SK-MEL-5 (cell line): ENCODE measurements around the gene MACROD1. TPM values are rescaled to one million over a fixed set of nuclear protein-coding genes. Genes with fewer than 3 reads are reported as not detected.
"Not testable (repeated sequence)": the region's sequence is repeated elsewhere in the genome, so short reads cannot be mapped to it uniquely, and the experiment has no call there.

ENCODE experiments used
- DNase-seq: peaks from one replicate; pipeline ENCODE4 v3.0.0-alpha.2; 2016; ENCODE audit warnings: low read depth, low spot score
- in situ Hi-C: cut with HindIII; loops from 2 replicates; pipeline ENCODE4 v1.10.0; 2016; ENCODE audit warnings: low sequenced_read_pairs, high pct_unique_total_duplicates, low pct_unique_long_range_greater_than_20kb
- total RNA-seq: library from RNA; depleted of rRNA; stranded (reverse); fragments of >200 nt; shearing (Covaris generic); gene quantifications from 2 replicates; pipeline ENCODE4 v1.2.3, GENCODE V29; 2014

Gene MACROD1
- total RNA-seq, 1 experiment from 2014 or later: 15.7 TPM

GRCh38 chr11:64060263-64060860, 105.6 kb downstream of the MACROD1 start:
- DNase-seq: no peak
- in situ Hi-C loops: no loop called here

DNA sequence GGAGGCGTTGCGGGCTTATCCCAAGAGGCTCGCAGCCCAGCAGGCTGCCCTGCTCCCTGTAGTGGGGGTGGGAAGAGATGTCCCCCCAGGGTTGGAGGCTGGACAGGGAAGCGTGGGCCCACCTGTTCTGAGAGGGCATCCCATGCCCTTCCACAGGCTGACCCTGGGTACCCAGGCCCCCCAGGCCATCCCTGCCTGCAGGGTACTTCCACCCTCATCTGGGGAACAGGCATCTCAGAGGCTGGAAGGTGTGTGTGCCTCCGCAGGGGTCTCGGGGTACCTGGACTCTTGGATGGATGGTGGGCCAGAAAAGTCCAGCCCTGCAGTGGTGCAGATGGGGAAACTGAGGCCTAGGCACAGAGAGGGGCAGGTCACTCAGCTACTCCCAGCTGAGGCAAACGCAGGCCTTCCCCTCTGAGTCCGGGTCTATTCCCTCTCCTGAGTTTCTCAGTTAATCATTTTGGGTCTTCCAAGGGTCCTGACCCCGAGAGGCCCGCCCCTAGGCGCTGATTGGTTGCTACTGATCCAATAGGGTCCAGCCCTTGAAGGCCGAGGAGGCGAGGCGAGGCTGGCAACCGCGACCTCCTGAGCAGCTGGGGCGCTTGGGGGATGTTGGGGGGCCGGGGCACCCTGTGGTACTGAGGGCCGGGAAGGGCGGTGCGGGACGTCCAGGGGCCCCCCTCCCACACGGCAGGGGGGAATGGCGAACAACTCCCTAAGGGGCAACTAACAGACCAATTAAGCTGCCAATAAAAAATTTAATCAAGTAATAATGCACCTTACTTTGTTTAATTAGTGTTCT, 106.4 kb downstream of the MACROD1 start:
- in situ Hi-C loops: no loop called here

GRCh38 chr11:64058494-64058893, 107.4 kb downstream of the MACROD1 start:
- DNase-seq: no peak
- in situ Hi-C loops: no loop called here

More for the DNA sequence above, 106.4 kb downstream of the MACROD1 start:
- DNase-seq: no peak

- in situ Hi-C loops: no loop called here
- DNase-seq: no peak
These were observed 108.0 kb downstream of the MACROD1 start for GRCh38 chr11:64057890-64058289.

- no peak for DNase-seq
- in situ Hi-C loops: no loop called here
These were observed 109.1 kb downstream of the MACROD1 start for GRCh38 chr11:64056861-64057260.

DNA sequence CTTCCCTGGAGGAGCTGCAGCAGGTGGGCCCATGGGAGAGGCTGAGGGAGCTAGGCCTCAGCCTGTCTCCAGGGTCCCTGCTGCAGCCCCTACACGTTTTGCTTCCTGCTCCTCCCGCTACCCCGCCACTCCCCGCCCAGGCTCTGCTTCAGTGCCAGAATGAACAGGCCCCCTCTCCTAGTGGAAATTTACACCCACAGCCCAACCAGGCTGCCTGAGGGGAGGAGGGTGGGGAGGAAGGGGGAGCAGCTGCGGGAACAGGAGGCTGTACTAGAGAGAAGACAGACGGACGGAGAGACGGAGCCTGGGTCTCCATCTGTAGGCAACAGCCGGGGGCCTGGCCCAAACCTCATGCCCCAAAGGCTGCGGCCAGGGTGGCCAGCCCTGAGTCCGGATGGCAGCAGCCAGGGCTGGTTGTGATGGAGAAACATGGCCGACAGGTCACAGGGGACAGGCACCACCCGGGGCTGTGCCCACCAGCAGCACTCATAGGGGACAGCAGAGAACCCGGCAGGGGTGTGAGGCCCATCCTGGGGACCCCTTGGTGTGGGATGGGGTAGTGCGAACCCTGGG, 109.6 kb downstream of the MACROD1 start:
- in situ Hi-C loops: no loop called here
- no peak for DNase-seq

DNA sequence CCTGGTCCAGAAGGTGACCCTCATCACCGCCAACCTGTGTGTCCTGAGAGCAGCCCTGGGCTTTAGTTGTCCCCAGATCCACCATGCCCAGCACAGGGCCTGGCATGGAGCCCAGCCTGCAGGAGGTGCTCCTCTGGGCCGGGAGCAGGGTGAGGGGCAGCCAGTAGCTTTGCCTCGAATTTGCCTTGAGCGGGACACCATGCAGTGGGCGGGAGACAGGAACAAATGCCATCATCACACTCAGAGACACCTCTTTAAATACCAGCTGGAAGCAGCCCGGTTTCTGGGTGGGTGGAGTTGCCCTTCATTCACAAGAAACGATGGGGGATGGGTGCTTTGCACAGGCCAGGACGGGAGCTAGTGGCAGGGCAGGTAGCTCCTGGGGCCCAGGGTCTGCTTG, 110.8 kb downstream of the MACROD1 start:
- in situ Hi-C loops: no loop called here
- DNase-seq: no peak

DNA sequence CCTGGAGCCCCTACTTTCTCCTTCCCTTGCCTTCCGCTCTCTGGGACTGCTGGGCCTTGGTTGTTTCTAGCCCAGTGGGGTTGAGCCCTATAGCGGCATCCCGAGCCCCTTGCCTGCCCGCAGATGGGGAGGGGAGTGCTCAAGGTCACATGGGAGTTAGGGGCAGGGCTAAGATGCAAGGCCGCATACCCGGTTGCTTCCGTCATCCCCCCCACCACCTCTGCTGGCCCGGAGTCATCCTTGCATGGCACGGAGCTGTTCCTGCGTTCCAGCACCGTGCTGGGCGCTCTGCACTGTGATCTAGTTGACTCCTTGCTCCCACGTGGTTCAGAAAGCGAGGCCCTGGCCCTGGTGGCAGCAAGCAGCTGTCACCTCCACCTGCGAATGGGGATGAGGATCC, 112.2 kb downstream of the MACROD1 start:
- no peak for DNase-seq
- in situ Hi-C loops: no loop called here

DNA sequence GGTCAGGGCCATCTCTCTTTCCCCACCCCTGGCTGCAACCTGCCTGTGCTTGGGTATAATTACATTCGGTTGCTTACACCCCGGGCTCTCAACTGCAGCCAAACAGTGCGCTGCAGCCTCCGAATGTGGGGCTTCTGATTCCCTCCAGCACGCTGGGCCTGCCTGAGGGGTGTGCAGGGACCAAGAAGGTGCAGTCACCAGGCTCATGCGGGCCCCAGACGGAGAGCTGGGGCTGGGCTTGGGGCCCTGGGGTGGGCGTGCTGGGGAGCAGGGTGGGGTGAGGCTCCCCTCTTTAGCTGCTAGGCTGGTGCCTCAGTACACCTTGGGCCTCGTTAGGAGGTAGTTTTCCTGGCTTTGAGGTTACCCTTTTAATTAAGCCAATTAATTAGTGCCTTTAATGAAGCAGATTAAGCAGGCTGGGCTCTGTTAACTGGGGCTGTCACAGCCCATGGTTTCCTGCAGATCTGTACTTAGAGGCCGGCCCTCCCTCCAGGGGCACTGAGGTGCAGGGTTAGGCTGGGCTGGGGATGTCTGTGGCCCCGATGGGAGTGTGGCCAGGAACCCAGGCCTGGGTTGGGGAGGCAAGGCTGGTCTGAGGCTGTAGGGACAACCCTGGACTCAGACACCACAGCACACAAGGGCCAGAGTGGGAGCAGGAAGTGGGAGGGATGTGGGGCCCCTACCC, 112.8 kb downstream of the MACROD1 start:
- in situ Hi-C loops: no loop called here
- no peak for DNase-seq

DNA sequence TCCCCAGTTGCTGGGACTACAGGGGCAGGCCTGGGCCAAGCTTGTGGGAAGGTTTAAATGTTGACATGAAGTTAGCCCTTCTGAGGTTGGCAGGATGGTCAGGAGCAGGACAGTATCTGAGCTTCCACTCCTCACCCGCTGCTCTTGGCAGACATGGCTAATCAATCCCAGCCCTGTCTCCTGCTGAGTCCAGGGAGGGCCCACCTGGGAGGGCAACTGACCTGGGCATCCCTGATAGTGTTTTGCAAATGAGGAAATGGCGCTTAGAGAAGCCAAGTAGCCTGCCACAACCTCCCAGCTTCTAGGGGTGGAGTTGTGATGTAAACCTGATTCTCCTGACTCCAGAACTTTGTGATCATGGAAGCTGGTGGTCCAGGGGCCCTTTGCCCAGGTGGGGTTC, 113.5 kb downstream of the MACROD1 start:
- in situ Hi-C loops: no loop called here
- DNase-seq: no peak

GRCh38 chr11:64051297-64051696, 114.6 kb downstream of the MACROD1 start:
- DNase-seq: no peak
- in situ Hi-C loops: no loop called here

- in situ Hi-C loops: no loop called here
- DNase-seq: no peak
These were observed 116.4 kb downstream of the MACROD1 start for GRCh38 chr11:64049509-64049908.

DNA sequence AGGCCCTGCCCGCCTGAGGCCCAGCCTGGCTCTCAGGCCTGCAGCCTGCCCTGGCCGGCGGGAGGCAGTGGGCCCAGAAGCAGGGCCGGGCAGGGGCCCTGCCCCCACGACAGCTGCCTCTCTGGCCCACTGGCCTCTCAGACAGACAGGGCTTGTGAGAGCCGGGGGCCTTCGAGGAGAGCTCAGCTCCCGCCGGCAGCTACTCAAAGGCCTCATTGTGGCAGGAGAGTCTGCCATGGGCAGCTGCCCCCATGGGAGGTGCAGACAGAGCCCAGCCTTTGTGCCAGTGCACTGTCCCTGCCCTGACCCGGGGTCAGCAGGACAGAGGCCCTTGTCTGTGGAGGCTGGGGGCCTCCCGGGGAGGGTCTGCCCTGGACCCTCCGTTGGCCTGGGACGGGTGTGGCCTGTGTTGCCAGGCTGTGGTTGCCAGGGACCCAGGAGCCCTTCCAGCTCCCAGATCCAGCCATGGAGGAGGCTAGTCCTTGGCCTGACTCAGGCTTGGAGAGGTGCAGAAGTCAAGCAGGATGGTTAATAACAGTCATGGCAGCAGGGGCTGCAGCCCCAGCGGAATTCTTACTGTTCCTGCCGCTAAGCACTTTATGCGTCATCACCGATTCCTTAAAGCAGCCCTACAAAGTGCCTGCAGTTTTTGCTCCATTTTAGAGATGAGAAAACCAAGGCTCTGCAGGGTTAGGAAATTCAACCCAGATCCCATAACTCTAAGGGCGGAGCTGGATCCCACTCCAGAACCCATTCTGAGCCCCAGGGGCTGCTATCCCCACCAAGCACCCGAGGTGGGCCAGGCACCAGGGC, 117.7 kb downstream of the MACROD1 start:
- peak; percentile 93 for DNase-seq
- in situ Hi-C loops: no loop called here

DNA sequence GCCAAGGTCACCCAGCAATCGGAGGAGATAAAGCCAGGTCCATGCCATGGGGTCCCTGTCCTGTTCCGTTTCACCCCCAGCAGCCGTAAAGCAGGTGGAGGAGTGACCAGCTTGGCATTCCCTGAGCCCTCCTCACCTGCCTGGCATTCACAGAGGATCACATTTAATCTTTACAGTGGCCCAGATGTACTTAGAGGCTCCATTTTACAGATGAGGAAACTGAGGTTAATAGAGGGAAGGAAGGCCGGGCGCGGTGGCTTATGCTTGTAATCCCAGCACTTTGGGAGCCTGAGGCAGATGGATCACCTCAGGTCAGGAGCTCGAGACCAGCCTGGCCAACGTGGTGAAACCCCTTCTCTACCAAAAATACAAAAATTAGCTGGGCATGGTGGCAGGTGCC, 118.5 kb downstream of the MACROD1 start:
- in situ Hi-C loops, DNase-seq: not testable (repeated sequence)

DNA sequence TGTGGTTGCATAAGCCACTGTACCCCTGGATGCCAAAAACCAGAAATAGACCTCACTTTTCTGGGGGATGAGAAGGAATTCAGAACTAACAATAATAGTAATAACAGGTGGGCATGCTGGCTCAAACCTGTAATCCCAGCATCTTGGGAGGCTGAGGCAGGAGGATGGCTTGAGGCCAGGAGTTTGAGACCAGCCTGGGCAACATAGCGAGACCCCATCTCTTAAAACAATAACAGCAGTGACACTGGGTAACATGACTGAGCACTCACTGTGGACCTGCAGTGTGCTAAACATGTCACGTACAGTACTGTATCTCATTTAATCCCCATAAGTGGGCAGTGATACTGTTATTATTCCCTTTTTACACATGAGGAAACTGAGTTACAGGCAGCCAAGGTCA, 120.2 kb downstream of the MACROD1 start:
- DNase-seq: no peak
- in situ Hi-C loops: no loop called here

DNA sequence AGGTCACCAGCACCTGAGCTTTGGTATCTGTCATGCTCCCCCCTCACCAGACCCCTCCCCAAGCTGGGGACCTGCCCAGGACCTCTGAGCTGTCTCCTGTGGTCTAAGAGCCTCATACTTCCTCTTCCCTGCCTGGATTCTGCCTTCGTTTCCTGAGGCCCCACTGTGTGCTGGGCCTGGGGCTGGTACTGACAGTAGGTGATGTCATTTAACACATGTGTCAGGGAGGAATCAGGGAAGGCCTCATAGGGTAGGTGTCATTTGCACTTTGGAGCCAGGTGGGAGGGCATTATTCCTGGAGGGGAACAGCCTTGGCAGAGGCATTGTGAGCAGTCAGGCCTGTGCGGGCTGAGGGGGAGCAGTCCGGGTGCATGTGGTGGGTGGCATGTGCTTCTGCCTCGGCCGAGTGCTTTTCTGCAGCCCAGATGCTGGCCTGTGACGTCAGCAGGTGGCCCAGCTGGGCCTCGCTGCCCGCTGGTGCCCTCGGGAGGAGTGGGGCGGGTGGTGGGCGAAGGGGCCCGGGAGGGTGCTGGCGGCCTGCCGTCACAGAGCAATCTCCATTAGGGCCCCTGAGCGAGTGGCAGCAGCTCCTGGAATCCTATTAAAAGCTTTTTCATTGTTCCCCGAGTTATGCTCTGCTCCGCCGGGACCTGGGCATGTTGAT, 121.1 kb downstream of the MACROD1 start:
- in situ Hi-C loops: no loop called here
- no peak for DNase-seq

DNA sequence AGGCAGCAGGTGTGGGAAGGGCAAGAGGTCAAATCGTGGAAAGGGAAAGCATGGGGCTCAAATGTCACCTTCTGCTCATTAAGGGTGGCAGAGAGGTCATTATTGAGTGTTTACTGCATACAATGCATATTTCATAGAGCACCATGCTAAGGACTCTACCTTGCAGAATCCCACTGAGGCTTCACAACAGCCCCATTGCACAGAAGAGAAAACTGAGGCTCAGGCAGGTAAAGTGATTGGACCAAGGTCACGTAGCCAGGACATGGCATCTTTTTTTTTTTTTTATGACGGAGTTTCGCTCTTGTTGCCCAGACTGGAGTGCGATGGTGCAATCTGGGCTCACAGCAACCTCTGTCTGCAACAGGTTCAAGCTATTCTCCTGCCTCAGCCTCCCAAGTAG, 122.4 kb downstream of the MACROD1 start:
- in situ Hi-C loops: no loop called here
- DNase-seq: no peak
